Thyroid gland (tissue), 4 donors: ENCODE measurements around the gene FRS3. TPM values are rescaled to one million over a fixed set of nuclear protein-coding genes. Genes with fewer than 3 reads are reported as not detected.

Source experiments
- DNase-seq, 2 donors: peaks; one replicate each; pipeline ENCODE4 v3.0.0-alpha.2; 2019
- H3K27ac ChIP-seq, 3 donors: fragments of 200-600 bp; sonication (generic); 1 replicate in 2 of 3; 2 replicates in 1 of 3; pipeline ENCODE4 v1.5.1; 2016 to 2019; ENCODE audit warnings: mild to moderate bottlenecking in 1 of 3, moderate library complexity in 1 of 3
- H3K27me3 ChIP-seq: fragments of 200-600 bp; sonication (generic); one replicate; pipeline ENCODE4 v1.5.1; 2019
- H3K36me3 ChIP-seq, 2 donors: fragments of 200-600 bp; sonication (generic); one replicate each; pipeline ENCODE4 v1.5.1; 2016 to 2019
- H3K4me1 ChIP-seq, 2 donors: fragments of 200-600 bp; sonication (generic); one replicate each; pipeline ENCODE4 v1.5.1; 2017 to 2019
- H3K4me3 ChIP-seq, 3 donors: fragments of 200-600 bp; sonication (generic); replicated peaks in 1 of 3; 1 replicate in 2 of 3; 2 replicates in 1 of 3; pipeline ENCODE4 v1.5.1; 2016; ENCODE audit warnings: mild to moderate bottlenecking in 1 of 3
- H3K9me3 ChIP-seq: fragments of 200-600 bp; sonication (generic); one replicate; pipeline ENCODE4 v1.5.1; 2017
- POLR2A ChIP-seq, 2 donors: fragments of 450-650 bp; IDR thresholded peaks; one replicate each; pipeline ENCODE4 v1.6.1; 2017; ENCODE audit warnings: antibody characterized with exemption in 2 of 2, mild to moderate bottlenecking in 2 of 2, moderate library complexity in 1 of 2
- WGBS, 2 donors: methylation state at CpG; one replicate each; pipeline ENCODE4 v1.1.5; 2017; 5-methylcytosine and 5-hydroxymethylcytosine counted together
- intact Hi-C: fragments of 100-400 bp; cut with DNase I; formaldehyde crosslinking; loops from one replicate; pipeline ENCODE4 v1.15.1; 2023
- total RNA-seq, 4 donors: library from RNA; depleted of rRNA; stranded (reverse); fragments of >200 nt; gene quantifications; one replicate each; pipeline ENCODE4 v1.2.3, GENCODE V29; 2016
- TF ChIP-seq, protein P1 (sequence below), 6 experiments: fragments of 200-600 bp in 3 of 6; fragments of 450-650 bp in 3 of 6; sonication (generic) in 3 of 6; IDR thresholded peaks; one replicate each; pipeline ENCODE4 v1.5.1; 2016 to 2019; ENCODE audit warnings: antibody characterized with exemption in 6 of 6, mild to moderate bottlenecking in 2 of 6, inconsistent platforms in 1 of 6, moderate library complexity in 1 of 6

The FRS3 gene
- total RNA-seq, 4 donors from 2014 or later = 4.0 to 6.7 (median 5.8) TPM

GRCh38 chr6:41737591-41738130 lies 42.0 kb downstream of the FRS3 start:
- no peak overlapping the region for H3K4me3 ChIP-seq
- no peak overlapping the region for H3K27ac ChIP-seq
- no peaks in the 10 kb centered on the region for H3K36me3 ChIP-seq
- H3K4me1 ChIP-seq = peaks cover 14 to 15% of the 10 kb centered on the region in 2 donors
- DNase-seq = no peak
- H3K9me3 ChIP-seq = no peaks in the 10 kb centered on the region
- no peaks in the 10 kb centered on the region for H3K27me3 ChIP-seq
- WGBS, 2 donors = 91 to 92% methylated on average over 6 of the region's 6 CpGs
- TF ChIP-seq, protein P1, sequence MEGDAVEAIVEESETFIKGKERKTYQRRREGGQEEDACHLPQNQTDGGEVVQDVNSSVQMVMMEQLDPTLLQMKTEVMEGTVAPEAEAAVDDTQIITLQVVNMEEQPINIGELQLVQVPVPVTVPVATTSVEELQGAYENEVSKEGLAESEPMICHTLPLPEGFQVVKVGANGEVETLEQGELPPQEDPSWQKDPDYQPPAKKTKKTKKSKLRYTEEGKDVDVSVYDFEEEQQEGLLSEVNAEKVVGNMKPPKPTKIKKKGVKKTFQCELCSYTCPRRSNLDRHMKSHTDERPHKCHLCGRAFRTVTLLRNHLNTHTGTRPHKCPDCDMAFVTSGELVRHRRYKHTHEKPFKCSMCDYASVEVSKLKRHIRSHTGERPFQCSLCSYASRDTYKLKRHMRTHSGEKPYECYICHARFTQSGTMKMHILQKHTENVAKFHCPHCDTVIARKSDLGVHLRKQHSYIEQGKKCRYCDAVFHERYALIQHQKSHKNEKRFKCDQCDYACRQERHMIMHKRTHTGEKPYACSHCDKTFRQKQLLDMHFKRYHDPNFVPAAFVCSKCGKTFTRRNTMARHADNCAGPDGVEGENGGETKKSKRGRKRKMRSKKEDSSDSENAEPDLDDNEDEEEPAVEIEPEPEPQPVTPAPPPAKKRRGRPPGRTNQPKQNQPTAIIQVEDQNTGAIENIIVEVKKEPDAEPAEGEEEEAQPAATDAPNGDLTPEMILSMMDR (IDR thresholded peaks at IDR 0.05) = no peak
- TF ChIP-seq POLR2A (IDR thresholded peaks at IDR 0.05) = no peak
- intact Hi-C loops = loop anchor here (5.0 kb wide), 1 partner anchor 40 kb away; the partner anchor contains the start of gene FRS3

- Histone ChIP-seq H3K9me3 (no peaks in the 10 kb centered on the region), H3K27me3 (no peaks in the 10 kb centered on the region), H3K4me1 (peaks cover 19 to 21% of the 10 kb centered on the region in 2 donors), H3K27ac (no peak overlapping the region), H3K36me3 (no peaks in the 10 kb centered on the region), H3K4me3 (no peak overlapping the region)
- no peak for DNase-seq
- intact Hi-C loops = loop anchor here (5.0 kb wide), 1 partner anchor 40 kb away; the partner anchor contains the start of gene FRS3
- 85 to 89% methylated on average over 12 to 13 of the region's 13 CpGs for WGBS, 2 donors
- TF ChIP-seq, protein P1 (IDR thresholded peaks at IDR 0.05) = no peak
- no peak for TF ChIP-seq POLR2A (IDR thresholded peaks at IDR 0.05)
These were observed 42.7 kb downstream of the FRS3 start for GRCh38 chr6:41736800-41737555.

DNA sequence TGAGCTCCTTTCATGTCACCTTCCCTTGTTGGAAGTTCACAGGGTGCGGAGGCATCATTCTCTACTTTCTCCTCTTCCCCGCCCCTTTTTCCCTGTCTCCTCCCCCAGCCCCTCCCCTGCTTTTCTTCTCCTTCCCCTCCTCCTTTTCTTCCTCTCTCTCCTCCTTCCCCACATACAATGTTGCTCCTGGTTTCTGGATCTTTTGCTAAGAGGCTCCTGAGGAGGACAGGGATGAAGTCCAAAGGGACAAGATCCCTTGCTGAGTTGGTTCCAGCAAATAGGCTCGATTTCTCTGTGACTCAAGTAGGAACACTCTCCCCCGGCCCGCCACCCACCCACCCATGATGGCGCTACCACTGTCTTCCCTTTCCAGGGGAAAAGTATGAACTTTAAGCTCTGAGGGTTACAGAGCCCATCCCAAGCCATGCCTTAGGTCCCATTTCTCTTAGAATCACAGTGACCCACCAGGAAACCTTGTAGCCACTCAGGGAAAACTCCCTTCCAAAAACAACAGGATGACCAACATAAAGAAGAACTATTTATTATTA lies 43.4 kb downstream of the FRS3 start:
- Histone ChIP-seq H3K27me3 (no peaks in the 10 kb centered on the region), H3K36me3 (no peaks in the 10 kb centered on the region), H3K4me3 (no peak overlapping the region), H3K4me1 (peaks cover 26% of the 10 kb centered on the region in 2 donors), H3K9me3 (no peaks in the 10 kb centered on the region), H3K27ac (no peak overlapping the region)
- 70 to 75% methylated on average over 6 of the region's 6 CpGs for WGBS, 2 donors
- TF ChIP-seq POLR2A (IDR thresholded peaks at IDR 0.05) = no peak
- TF ChIP-seq, protein P1 (IDR thresholded peaks at IDR 0.05) = no peak
- no peak for DNase-seq
- intact Hi-C loops = loop anchor here (5.0 kb wide), 1 partner anchor 41 kb away; the partner anchor contains the start of gene FRS3

GRCh38 chr6:41735427-41736185 lies 44.1 kb downstream of the FRS3 start, which contains the start of gene TFEB:
TSS of gene TFEB (minus strand) at chr6:41735608. CDS start at chr6:41691213, 44,395 bp downstream.
- 27 to 60% methylated on average over 5 to 12 of the region's 50 CpGs for WGBS, 2 donors
- peaks cover 32 to 33% of the 10 kb centered on the region in 2 donors for H3K4me1 ChIP-seq
- peak within 1 kb of the TSS; percentile 80 to 89 (median 88) for H3K4me3 ChIP-seq
- TF ChIP-seq, protein P1 (IDR thresholded peaks at IDR 0.05) = peak; percentile 58 to 99 (median 92)
- TF ChIP-seq POLR2A (IDR thresholded peaks at IDR 0.05) = peak in 1 of 2 donors; percentile 90
- peak within 1 kb of the TSS; percentile 91 to 98 (median 94) for H3K27ac ChIP-seq
- no peaks in the 10 kb centered on the region for H3K9me3 ChIP-seq
- no peaks in the 10 kb centered on the region for H3K36me3 ChIP-seq
- H3K27me3 ChIP-seq = no peaks in the 10 kb centered on the region
- DNase-seq = peak; percentile 96 to 97
- intact Hi-C loops = loop anchor here (5.0 kb wide), 1 partner anchor 42 kb away; the partner anchor contains the start of gene FRS3
